SK-N-MC (cell line): ENCODE measurements around the gene ARMC9.

ENCODE experiments used
- EZH2 ChIP-seq: fragments of 200-600 bp; sonication (generic); IDR thresholded peaks from one replicate; pipeline ENCODE4 v1.6.1; 2017; ENCODE audit warnings: antibody characterized with exemption
- POLR2AphosphoS5 ChIP-seq: IDR thresholded peaks from 2 replicates; pipeline ENCODE4 v1.6.1; 2012; ENCODE audit warnings: mild to moderate bottlenecking, low read depth, low read length, borderline replicate concordance

DNA sequence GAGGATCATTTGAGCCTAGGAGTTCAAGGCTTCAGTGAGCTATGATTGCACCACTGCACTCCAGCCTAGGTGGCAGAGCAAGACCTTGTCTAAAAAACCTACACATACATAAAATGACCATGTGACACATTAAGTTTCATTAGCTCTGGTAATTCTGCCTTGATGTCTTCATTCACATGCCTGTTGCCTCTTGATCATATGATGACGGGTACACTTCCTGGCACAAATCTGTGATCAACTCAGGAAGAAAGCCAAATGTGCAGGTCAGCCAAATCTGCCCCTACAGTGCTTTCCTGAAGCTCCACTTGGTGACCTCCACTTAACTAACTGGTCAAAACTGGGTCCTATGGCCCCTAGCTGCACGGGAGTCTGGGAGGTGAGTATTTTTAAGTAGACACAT is 142.7 kb downstream of the ARMC9 start:
- TF ChIP-seq EZH2 (no peak), POLR2AphosphoS5 (no peak)
